SK-MEL-5 (cell line): ENCODE measurements around the gene MROH2A. TPM values are rescaled to one million over a fixed set of nuclear protein-coding genes. Genes with fewer than 3 reads are reported as not detected.

Experiments
- DNase-seq: peaks from one replicate; pipeline ENCODE4 v3.0.0-alpha.2; 2016; ENCODE audit warnings: low read depth, low spot score
- in situ Hi-C: cut with HindIII; loops from 2 replicates; pipeline ENCODE4 v1.10.0; 2016; ENCODE audit warnings: low sequenced_read_pairs, high pct_unique_total_duplicates, low pct_unique_long_range_greater_than_20kb
- total RNA-seq: library from RNA; depleted of rRNA; stranded (reverse); fragments of >200 nt; shearing (Covaris generic); gene quantifications from 2 replicates; pipeline ENCODE4 v1.2.3, GENCODE V29; 2014

MROH2A gene
- total RNA-seq, 1 experiment from 2014 or later, result 0.08 TPM

DNA sequence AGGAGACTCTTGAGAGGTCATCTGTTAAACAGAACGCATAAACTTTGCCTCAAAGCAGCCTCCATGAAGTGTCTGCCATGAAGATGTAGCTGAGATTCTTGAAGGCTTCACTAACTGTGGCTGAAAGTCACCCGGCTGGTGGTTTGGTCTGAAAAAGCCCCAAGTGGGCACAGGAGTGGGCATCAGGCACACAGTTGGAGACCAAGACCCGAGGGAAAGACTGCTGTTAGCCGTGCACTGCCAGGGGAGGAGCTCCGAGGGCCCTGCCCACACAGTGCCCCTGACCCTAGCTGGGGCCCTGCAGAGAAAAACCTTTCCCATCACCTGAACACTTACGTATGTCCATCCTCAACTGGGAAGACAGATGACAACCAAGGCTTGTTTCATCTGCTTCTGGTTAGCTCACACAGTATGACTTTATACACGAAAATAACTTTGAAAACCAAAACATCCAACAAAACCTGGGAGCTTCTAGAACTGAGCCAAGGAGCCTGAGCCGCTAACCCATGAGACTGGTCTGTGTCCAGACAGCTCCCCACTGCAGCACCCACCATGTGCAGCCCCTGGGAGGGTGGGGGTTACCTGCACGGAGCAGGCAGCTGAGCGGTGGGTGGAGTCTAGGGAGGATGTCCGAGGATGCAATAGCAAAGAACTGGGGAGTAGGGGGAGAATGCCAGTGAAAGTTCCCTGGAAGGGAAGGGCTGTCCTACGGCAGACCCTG, 60.8 kb downstream of the MROH2A start:
- DNase-seq, result no peak
- in situ Hi-C loops, result no loop called here

DNA sequence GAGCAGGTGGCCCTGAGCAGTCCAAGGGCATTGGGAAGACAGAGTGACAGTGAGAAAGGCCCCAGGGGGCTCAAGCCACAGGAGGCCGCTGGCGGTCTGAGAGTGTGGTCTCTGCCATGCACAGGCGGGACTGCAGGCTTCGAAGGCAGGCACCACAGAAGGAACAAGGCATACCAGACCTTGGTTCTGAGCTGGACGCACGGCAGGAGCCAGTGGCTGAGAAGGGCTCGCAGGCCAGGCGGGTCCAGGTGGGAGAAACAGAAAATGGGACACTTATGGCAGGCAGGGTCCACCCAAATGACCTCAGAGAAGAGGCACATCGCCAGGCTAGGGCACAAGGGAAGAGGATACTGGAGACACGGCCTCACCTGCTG, 61.3 kb downstream of the MROH2A start:
- in situ Hi-C loops, result no loop called here
- no peak for DNase-seq

DNA sequence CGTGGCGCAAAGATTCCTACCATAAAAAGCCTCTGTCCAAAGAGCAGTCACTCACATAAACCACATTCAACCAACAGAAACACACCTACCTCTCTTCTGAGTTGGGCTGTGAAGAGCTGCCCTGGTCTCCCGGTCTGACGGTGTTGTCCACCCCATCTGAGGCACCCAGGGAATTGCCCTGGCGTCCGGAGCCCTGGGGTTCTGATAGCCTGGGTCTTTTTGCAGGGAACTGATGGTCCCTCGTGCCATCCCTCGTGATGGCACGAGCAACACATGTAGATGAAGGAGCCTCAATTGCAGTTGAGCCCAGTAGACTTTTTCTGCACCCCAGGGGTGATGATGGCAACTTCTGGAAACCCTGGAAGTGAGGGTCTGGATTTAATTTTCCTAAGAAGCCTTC, 62.4 kb downstream of the MROH2A start:
- DNase-seq, result no peak
- in situ Hi-C loops, result no loop called here

DNA sequence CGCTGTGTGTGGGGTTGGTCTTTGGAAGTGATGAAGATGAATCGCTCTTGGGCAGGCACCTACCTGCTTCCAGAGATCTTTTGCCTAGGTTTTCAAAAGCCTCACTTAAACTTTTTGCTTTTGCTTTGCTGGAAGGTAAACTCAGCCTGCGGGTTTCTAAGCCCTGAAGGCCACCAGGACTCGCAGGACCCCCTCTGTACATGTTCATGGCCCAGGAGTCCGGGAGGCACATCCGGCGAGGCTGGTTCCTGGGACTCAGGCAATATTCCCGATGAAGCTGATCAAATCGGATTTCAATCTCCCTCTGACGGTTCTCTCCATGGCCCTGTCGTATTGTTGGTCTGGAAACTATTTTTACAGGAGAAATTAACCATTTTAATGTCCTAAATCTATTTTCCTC, 63.1 kb downstream of the MROH2A start:
- no peak for DNase-seq
- in situ Hi-C loops, result no loop called here

DNA sequence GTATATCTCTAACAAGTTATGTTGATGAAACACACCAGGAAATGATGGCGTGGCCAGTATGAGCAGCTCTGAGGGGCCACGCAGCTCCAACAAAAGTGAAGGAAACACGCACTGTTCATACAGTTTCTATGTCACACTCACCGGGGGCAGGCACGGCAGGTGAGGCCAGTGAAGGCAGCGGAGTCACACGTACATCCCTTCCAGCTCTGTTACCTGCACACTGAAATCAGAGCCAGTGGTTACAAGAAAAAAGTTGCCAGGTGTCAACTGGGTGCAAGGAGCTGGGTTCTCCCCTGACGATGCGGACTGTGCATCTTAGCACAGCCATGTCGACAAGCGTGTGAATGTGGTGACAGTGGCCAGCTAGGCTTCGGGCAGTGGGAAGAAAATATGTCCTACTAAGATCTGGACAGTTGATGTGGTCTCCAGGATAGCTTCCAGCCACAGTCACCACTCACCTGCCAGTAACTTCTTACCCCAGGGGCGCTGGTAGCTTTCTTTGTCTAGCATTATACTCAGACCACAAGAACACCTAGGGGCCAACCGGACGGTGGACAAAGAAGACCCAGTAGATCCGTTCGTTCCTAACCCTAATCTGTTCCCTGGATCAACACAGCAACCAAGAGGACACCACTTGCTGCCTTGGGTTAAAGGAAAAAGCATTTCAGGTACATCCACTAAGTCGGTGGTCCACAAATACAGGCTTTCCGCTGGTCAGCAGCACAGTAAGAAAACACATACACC, 66.1 kb downstream of the MROH2A start:
- no peak for DNase-seq
- in situ Hi-C loops, result no loop called here

DNA sequence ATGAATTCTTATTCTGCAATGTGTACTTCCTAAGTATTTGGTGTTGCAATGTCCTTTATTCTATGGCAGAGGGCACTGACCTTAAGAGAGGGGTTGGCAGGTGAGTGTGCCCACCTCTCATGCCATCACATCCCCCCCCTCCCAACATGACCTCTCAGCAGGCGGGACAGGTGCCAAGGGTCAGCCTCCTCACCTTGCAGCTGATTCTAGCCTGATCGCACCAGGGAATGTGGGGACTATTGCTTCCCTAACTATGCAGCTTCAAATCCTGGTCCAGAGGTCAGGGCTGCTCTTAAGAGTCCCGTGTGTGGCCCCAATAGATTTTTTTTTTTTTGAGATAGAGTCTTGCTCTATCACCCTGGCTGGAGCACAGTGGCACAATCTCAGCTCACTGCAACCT, 66.7 kb downstream of the MROH2A start:
- in situ Hi-C loops, result no loop called here
- no peak for DNase-seq

DNA sequence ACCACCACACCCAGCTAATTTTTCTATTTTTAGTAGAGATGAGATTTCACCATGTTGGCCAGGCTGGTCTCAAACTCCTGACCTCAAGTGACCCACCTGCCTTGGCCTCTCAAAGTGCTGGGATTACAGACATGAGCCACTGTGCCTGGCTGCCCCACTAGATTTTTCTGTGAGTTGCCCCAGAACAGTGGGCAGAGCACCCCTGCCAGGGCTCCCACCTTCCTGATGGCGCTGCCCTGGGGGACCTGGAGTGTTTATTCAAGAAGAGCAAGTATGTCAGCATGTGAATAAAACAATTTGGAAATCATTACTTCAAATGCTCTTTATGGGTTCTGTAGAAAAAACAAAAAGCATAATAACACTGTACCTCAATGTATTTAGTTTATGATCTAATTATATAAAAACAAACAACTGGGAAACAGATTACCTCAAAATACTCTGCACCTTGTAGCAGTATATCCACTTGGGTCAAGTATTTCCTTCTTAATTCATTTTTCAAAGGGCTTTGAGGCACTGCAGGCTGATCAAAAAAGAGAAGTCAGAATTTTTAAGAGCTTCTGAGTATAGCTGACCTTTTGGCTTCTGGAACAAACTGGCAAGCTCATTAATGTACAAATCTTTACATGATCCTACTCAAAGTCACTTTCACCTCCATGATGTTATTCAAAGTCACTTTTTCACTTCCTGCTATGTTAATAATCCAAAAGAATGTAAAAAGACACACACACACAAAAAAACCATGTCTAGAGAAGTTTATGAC, 67.4 kb downstream of the MROH2A start:
- in situ Hi-C loops, result no loop called here
- no peak for DNase-seq

DNA sequence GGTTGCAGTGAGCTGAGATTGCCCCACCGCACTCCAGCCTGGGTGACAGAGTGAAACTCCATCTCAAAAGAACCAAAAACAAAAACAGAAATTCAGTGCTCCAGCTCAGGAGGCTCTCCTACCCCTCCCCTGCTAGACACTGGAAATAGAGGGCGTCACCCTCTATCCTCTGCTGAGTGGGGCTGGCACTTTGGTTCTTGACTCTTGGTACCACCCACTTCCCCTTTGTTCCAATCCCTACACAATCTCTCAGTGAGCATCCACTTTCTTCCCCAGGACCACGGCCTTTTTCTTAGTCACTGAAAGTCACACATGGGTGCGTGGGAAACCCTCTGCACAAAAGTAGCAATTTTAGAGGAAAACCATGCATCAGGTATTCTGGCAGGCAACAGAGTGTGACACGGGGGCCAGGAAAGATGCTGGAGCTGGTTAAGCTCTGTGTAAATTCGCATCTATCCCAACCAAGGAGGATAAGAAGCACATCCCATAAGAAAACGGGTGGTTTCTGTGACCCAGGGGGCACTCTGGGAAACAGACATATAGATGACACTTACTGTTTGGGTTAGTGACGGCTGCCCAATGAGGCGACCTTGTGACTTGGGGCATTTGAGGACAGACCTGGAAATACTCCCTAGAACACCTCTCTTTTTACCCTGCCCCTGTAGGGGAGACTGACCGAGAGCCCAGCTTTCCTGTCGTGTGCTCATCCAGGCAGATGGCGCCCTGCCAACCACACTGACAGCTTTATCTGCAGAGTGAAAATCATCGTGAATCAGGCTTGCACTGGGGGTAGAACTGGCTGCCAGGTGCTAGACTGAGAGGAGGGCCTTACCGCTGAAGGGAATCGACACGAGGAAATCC, 68.5 kb downstream of the MROH2A start:
- in situ Hi-C loops, result no loop called here
- DNase-seq, result no peak

DNA sequence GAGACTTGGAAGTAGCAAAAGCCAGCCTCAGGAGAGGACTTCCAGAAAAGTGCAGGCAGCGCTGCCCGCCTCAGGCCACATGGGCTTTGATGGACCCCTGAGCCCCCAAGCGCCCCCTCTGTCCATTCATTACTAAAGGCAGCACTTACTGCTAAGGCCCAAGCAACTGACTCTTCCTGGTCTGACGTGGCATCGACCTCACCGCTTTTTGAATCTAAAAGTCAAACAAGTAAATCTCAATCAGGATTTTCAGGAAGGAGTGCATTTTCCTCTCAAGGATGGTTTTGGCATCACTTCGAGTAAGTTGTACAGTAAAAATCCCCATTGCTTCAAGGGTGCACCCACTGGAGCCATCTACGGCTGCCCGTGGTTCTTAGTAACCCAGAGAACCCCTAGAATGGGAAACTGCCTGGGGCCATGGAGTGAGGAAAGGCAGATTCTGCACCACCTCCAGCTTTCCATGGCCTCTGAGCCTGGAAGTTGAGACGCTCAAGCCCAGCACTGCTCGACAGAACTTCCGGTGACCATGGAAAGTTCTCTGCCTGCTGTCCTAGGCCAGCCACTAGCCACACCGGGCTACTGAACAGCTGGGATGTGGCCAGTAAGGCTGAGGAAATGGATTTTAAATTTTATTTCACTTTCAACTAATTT, 69.2 kb downstream of the MROH2A start:
- no peak for DNase-seq
- in situ Hi-C loops, result no loop called here

DNA sequence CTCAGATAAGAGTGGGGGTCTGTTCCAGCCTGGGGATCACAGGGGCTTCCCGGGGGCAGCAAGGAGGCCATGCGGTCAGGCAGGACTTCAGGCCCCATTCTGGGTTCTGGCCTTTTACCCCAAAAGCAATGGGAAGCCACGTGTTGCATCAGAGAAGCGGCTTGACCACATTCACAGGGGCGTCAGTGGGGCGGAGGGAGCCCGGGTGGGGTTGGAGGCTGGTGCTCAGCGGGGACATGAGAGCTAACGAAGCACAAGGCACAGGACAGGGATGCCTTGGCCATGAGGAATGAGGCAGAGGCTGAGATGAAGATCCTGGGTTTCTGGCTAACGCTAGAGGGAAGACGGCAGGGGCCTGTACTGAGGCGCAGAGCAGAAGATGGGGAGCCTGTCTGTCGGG, 70.1 kb downstream of the MROH2A start:
- no peak for DNase-seq
- in situ Hi-C loops, result no loop called here

DNA sequence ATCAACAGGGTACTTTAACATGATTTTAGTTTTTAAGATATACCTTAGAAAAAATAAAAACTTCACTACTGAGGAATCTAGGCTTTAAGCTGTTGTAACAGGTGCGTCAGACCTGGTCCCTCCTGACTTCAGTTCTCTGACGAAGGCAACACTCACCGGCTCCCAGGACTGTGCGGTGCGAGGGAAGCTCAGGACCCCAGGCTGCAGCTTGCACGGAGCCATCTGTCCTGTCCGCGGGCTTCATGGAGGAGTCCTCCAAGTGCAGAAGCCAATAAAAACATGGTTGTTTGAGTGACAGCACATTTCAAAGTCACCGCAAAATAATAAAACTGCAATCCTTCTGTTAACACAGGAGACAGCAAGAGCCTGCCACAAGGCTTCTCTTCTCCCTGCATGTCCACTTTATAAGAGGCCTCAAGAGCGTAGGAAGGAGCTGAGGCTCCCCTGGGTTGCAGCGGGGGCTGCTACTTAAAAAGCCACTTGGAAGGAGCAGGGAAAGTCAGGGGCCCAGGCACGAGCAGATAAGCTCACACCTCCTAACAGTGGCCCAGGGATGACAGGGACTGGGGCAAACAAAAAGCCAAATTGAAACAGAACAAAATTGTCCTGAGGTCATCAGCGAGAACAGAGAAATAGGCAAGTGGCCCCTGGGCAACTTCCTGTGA, 71.6 kb downstream of the MROH2A start:
- in situ Hi-C loops, result no loop called here
- no peak for DNase-seq

DNA sequence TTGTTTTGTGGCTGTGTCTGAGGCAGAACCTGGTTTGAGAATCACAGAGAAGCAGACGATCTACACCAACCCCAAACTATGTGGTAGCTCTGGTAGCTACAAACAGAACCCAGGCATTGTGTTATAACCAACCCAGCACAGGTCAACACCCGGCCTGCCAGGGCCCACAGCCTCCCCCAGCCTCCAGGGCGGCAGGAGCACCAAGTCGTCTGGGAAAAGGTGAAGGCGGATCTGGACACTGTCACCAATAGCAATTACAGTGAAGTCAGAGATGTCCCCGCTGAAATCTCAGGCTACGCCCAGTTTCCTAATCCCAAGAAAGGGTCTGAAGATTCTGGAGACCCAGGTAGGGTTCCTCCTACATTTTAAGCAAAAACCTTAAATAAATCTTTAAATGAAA, 72.6 kb downstream of the MROH2A start:
- no peak for DNase-seq
- in situ Hi-C loops, result no loop called here

DNA sequence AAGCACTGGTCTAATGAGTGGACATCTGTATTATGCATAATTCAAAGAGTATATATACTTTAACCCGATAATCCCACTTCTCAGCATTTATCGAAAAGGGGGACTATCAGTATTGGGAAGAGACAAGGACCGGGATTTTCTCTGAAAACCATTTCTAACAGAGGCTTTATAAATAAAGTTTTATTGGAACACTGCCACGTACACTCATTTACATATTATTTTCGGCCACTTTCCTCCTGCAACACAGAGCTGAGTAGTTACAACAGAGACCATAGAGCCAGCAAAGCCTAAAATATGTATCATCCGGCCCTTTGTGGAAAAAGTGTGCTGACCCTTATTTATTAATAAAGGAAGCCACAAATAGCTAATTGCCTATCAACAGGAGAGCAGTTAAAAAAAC, 73.0 kb downstream of the MROH2A start:
- in situ Hi-C loops, result no loop called here
- DNase-seq, result no peak

DNA sequence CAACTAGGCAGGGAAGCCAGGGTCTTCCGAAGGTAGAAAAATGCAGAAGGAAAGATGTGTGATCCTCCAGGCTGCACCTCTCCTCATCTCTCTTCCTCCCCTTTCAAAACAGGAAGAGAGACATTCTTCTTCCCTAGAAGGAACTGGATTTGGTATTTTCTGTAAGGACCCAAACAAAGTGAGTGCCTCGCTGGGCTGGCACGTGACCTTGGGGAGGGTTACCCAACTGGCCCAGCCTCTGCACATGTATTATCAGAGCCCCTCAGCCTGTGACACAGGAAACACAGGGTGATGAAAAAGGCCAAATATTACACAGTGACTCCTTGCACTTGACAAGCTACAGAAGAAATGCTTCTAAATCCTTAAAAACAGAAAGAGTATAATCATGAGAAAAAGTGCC, 73.9 kb downstream of the MROH2A start:
- no peak for DNase-seq
- in situ Hi-C loops, result no loop called here

DNA sequence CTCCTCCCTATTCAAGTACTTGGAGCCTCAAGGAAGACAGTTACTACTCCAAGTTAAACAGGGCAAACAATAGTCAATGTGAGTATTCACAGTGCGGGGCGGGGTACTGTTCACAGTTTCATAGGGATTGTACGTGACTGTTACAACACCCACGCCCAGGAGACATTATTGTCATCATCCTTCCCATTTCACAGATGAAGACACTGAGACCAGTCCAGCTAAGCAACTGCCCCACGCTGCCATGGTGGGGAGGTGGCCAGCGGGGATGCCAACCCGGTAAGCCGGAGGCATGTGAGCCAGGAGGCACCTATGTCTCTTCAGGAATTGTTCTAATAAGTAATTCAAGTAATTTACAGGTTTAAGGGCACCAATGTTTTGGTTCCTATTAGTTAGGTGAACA, 75.2 kb downstream of the MROH2A start:
- in situ Hi-C loops, result no loop called here
- DNase-seq, result peak; percentile 24

DNA sequence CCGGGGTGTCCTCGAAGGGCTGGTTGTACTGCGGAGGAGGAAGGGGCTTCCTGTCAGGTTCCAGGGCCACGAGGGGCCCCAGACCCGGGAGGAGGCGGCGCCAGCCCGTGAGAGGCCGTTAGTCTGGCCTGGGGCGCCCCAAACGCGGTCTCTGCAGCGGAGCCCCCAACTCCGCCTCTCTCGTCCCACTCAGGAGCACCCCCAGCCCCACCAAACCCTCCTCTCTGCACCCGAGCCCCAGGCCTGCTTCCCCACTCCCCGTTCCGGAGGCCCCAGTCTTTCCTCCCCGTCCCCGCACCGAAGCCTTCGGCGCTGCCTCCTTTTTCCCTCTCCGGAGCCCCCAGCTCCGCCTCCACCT, 75.7 kb downstream of the MROH2A start:
- DNase-seq, result no peak
- in situ Hi-C loops, result no loop called here
